Measurements from ENCODE around the gene B3GNT7.

B3GNT7 gene, protein sequence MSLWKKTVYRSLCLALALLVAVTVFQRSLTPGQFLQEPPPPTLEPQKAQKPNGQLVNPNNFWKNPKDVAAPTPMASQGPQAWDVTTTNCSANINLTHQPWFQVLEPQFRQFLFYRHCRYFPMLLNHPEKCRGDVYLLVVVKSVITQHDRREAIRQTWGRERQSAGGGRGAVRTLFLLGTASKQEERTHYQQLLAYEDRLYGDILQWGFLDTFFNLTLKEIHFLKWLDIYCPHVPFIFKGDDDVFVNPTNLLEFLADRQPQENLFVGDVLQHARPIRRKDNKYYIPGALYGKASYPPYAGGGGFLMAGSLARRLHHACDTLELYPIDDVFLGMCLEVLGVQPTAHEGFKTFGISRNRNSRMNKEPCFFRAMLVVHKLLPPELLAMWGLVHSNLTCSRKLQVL

DNA sequence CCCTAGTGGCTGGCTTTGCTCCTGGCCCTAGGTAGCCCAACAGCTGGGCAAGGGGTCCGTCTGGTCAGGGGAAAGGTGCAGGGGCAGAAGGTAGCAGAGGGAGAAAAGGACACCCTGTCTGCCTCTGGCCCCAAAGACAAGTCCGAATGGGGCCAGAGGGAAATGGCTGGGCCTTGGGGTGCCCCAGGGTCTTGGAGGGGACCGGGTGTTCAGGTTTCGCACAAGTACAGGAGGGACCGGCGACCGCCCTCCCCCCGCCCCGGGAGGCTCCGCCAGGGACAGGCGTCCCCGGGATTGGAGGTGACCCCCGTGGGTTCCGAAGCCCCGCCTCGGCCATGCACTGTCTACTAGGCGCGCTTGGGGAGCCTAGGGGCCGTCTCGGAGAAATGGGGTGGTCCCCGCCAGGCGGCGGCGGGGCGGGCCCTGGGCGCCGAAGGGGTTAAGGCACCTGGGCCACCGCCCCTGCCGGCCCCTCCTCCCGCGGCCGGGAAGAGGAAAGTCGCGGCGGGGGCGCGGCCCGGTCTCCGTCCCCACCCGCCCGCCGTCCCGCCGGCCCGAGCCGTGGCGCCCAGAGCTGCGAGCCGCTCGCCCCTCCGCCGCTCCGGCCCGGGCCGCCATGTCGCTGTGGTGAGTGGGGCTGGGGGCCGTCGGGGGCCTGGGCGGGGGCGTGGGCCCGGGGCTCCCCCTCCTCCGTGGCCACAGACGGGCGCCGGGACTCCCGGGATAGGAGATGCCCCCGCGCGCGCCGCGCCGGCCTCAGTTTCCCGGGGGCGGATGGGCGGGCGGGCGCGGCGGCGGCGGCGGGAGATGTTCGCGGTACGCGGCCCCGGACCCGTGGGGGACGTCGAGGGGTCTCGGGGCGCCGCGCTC, at the start of gene B3GNT7:
Gene B3GNT7 (plus strand): TSS at position 523 of the 870 bp plus-strand sequence. CDS start 94 bp downstream, at position 617.
- TF ChIP-seq EZH2phosphoT487 (IDR thresholded peaks at IDR 0.05; ENCODE audit: borderline replicate concordance, low read length): no peak
- TF ChIP-seq, protein P1, sequence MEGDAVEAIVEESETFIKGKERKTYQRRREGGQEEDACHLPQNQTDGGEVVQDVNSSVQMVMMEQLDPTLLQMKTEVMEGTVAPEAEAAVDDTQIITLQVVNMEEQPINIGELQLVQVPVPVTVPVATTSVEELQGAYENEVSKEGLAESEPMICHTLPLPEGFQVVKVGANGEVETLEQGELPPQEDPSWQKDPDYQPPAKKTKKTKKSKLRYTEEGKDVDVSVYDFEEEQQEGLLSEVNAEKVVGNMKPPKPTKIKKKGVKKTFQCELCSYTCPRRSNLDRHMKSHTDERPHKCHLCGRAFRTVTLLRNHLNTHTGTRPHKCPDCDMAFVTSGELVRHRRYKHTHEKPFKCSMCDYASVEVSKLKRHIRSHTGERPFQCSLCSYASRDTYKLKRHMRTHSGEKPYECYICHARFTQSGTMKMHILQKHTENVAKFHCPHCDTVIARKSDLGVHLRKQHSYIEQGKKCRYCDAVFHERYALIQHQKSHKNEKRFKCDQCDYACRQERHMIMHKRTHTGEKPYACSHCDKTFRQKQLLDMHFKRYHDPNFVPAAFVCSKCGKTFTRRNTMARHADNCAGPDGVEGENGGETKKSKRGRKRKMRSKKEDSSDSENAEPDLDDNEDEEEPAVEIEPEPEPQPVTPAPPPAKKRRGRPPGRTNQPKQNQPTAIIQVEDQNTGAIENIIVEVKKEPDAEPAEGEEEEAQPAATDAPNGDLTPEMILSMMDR (IDR thresholded peaks at IDR 0.05; ENCODE audit: low read depth, low read length, poor library complexity, severe bottlenecking): no peak
- Histone ChIP-seq H3K27ac (ENCODE audit: low read depth, low read length) (peak within 1 kb of the TSS; percentile 93), H3K9me3 (ENCODE audit: control insufficient read depth, insufficient read depth, low read length) (no peaks in the 10 kb centered on the region), H4K20me1 (ENCODE audit: control insufficient read depth, insufficient read depth, low read depth, low read length) (no peaks in the 10 kb centered on the region), H3K79me2 (ENCODE audit: control insufficient read depth, low read length) (peaks cover 21% of the 10 kb centered on the region), H3K9me2 (replicated peaks; ENCODE audit: control insufficient read depth, low read length) (no peaks in the 10 kb centered on the region), H3K4me3 (ENCODE audit: low read length) (peak within 1 kb of the TSS; percentile 80), H3F3A (ENCODE audit: control insufficient read depth, insufficient read depth) (peaks cover 14% of the 10 kb centered on the region), H3K27me3 (ENCODE audit: control insufficient read depth, low read length) (no peaks in the 10 kb centered on the region), H3K36me3 (ENCODE audit: control insufficient read depth, low read length) (peaks cover 11% of the 10 kb centered on the region; the same call in 1 of the 2 replicates), H3K4me1 (ENCODE audit: control insufficient read depth, low read length) (peaks cover 47% of the 10 kb centered on the region), H3K4me2 (ENCODE audit: low read length) (peak within 1 kb of the TSS; percentile 88)

DNA sequence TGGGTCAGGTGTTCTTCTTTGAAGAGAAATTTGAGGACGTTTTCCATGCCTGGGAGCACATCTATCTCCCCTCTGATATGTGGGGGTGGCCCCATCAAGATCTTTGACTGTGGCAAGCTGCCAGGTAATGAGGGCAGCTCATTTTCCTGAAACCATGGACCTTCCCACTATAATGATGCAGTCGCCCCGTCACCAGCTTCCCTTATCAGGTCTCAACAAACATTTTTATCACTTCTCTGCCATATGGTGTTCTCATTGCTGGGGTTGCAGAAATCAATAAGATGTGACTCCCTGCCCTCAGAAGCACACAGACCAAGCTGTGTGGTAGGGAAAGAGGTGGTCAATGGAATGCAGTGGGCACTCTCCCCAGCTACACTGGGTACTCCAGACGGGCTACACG, 48.4 kb upstream of the B3GNT7 start:
- TF ChIP-seq, protein P1 (IDR thresholded peaks at IDR 0.05; ENCODE audit: low read depth, low read length, poor library complexity, severe bottlenecking): no peak
- no peak for TF ChIP-seq EZH2phosphoT487 (IDR thresholded peaks at IDR 0.05; ENCODE audit: borderline replicate concordance, low read length)
- no peaks in the 10 kb centered on the region for H3K27me3 ChIP-seq (ENCODE audit: control insufficient read depth, low read length)
- peaks cover 15% of the 10 kb centered on the region for H3K4me1 ChIP-seq (ENCODE audit: control insufficient read depth, low read length)
- no peak overlapping the region for H3K27ac ChIP-seq (ENCODE audit: low read depth, low read length)
- H3K4me3 ChIP-seq (ENCODE audit: low read length): no peak overlapping the region
- no peaks in the 10 kb centered on the region for H4K20me1 ChIP-seq (ENCODE audit: control insufficient read depth, insufficient read depth, low read depth, low read length)
- no peak overlapping the region for H3K4me2 ChIP-seq (ENCODE audit: low read length)
- no peaks in the 10 kb centered on the region for H3K9me3 ChIP-seq (ENCODE audit: control insufficient read depth, insufficient read depth, low read length)
- H3K79me2 ChIP-seq (ENCODE audit: control insufficient read depth, low read length): no peaks in the 10 kb centered on the region
- no peaks in the 10 kb centered on the region for H3F3A ChIP-seq (ENCODE audit: control insufficient read depth, insufficient read depth)
- no peaks in the 10 kb centered on the region for H3K9me2 ChIP-seq (replicated peaks; ENCODE audit: control insufficient read depth, low read length)
- no peaks in the 10 kb centered on the region for H3K36me3 ChIP-seq (ENCODE audit: control insufficient read depth, low read length)

DNA sequence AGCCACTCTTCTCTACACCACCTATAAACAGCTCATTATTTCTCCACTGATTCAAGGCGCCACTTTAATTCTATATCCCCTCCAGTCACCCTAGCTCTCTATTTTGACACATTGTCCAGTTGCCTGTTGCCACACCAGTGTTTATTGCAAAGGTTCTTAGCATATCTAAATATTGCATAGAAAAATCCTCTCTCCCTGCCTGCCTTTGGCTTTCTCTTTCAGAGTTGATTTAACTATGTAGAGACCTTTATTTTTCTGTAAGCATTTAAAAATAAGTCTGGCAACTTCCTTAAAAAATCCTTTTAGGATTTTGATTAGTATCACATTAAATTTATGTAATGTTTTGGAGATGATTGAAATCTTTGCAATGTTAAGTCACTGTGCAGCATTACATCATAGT, 47.9 kb upstream of the B3GNT7 start:
- Histone ChIP-seq H3K4me3 (ENCODE audit: low read length) (no peak overlapping the region), H3K4me1 (ENCODE audit: control insufficient read depth, low read length) (peaks cover 15% of the 10 kb centered on the region), H3K36me3 (ENCODE audit: control insufficient read depth, low read length) (no peaks in the 10 kb centered on the region), H4K20me1 (ENCODE audit: control insufficient read depth, insufficient read depth, low read depth, low read length) (no peaks in the 10 kb centered on the region), H3K79me2 (ENCODE audit: control insufficient read depth, low read length) (no peaks in the 10 kb centered on the region), H3K4me2 (ENCODE audit: low read length) (no peak overlapping the region), H3K9me2 (replicated peaks; ENCODE audit: control insufficient read depth, low read length) (no peaks in the 10 kb centered on the region), H3K27me3 (ENCODE audit: control insufficient read depth, low read length) (no peaks in the 10 kb centered on the region), H3F3A (ENCODE audit: control insufficient read depth, insufficient read depth) (no peaks in the 10 kb centered on the region), H3K9me3 (ENCODE audit: control insufficient read depth, insufficient read depth, low read length) (no peaks in the 10 kb centered on the region), H3K27ac (ENCODE audit: low read depth, low read length) (no peak overlapping the region)
- no peak for TF ChIP-seq EZH2phosphoT487 (IDR thresholded peaks at IDR 0.05; ENCODE audit: borderline replicate concordance, low read length)
- TF ChIP-seq, protein P1 (IDR thresholded peaks at IDR 0.05; ENCODE audit: low read depth, low read length, poor library complexity, severe bottlenecking): no peak
